WTC11 (cell line): ENCODE results near the gene FTSJ3.

Experiments
- CBFB ChIP-seq: sonication (generic); formaldehyde crosslinking; IDR thresholded peaks from 2 replicates; pipeline ENCODE4 v1.8.1; 2022; ENCODE audit warnings: mild to moderate bottlenecking, low read depth, missing genetic modification reagents
- CREM ChIP-seq: sonication (generic); formaldehyde crosslinking; IDR thresholded peaks from 2 replicates; pipeline ENCODE4 v1.8.1; 2022; ENCODE audit warnings: mild to moderate bottlenecking, missing genetic modification reagents, moderate library complexity
- CTCF ChIP-seq: fragments of 200-600 bp; IDR thresholded peaks from 2 replicates; pipeline ENCODE4 v1.8.0; 2022; ENCODE audit warnings: antibody characterized with exemption
- ESRRA ChIP-seq: sonication (generic); formaldehyde crosslinking; IDR thresholded peaks from 2 replicates; pipeline ENCODE4 v1.8.1; 2022; ENCODE audit warnings: mild to moderate bottlenecking, missing genetic modification reagents, borderline replicate concordance
- MYBL2 ChIP-seq: sonication (generic); formaldehyde crosslinking; IDR thresholded peaks from 2 replicates; pipeline ENCODE4 v1.8.1; 2023; ENCODE audit warnings: mild to moderate bottlenecking, moderate library complexity, missing genetic modification reagents
- NR1H2 ChIP-seq: sonication (generic); formaldehyde crosslinking; IDR thresholded peaks from 2 replicates; pipeline ENCODE4 v1.9.0; 2021; ENCODE audit warnings: mild to moderate bottlenecking, moderate library complexity, missing genetic modification reagents
- PRDM15 ChIP-seq: sonication (generic); formaldehyde crosslinking; IDR thresholded peaks from 2 replicates; pipeline ENCODE4 v1.8.0; 2022; ENCODE audit warnings: missing genetic modification reagents
- SMAD4 ChIP-seq: sonication (generic); formaldehyde crosslinking; IDR thresholded peaks from 2 replicates; pipeline ENCODE4 v1.8.0; 2022; ENCODE audit warnings: mild to moderate bottlenecking, missing genetic modification reagents
- TEAD4 ChIP-seq: sonication (generic); formaldehyde crosslinking; IDR thresholded peaks from 2 replicates; pipeline ENCODE4 v1.8.0; 2022; ENCODE audit warnings: mild to moderate bottlenecking, missing genetic modification reagents
- USF2 ChIP-seq: sonication (generic); formaldehyde crosslinking; IDR thresholded peaks from 2 replicates; pipeline ENCODE4 v1.8.1; 2023; ENCODE audit warnings: mild to moderate bottlenecking, missing genetic modification reagents, moderate library complexity
- TF ChIP-seq, protein P1 (sequence below): sonication (generic); formaldehyde crosslinking; IDR thresholded peaks from 2 replicates; pipeline ENCODE4 v1.8.0; 2022; ENCODE audit warnings: mild to moderate bottlenecking, missing genetic modification reagents
- TF ChIP-seq, protein P2 (sequence below): sonication (generic); formaldehyde crosslinking; IDR thresholded peaks from 2 replicates; pipeline ENCODE4 v1.8.0; 2023; ENCODE audit warnings: missing genetic modification reagents

DNA sequence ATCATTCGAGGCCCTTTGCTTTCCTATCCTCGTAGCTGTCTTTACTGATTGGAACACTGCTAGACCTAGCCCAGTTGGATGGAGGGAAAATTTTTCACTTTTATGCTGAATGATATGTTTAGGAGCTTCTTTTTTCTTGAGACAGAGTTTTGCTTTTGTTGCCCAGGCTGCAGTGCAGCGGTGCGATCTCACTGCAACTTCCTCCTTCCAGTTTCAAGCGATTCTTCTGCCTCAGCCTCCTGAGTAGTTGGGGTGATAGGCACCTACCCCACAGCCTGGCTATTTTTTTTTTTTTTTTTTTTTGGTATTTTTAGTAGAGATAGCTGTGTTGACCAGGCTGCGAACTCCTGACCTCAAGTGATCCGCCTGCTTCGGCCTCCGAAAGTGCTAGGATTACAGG lies 17.5 kb downstream of the FTSJ3 start:
- TF ChIP-seq USF2 (CRISPR knock-in tag) (no peak), TEAD4 (CRISPR knock-in tag) (no peak), PRDM15 (CRISPR knock-in tag) (no peak), CTCF (no peak), CBFB (CRISPR knock-in tag) (no peak), SMAD4 (CRISPR knock-in tag) (no peak), CREM (CRISPR knock-in tag) (no peak), NR1H2 (no peak), MYBL2 (CRISPR knock-in tag) (no peak), ESRRA (CRISPR knock-in tag) (no peak)
- TF ChIP-seq, protein P1, sequence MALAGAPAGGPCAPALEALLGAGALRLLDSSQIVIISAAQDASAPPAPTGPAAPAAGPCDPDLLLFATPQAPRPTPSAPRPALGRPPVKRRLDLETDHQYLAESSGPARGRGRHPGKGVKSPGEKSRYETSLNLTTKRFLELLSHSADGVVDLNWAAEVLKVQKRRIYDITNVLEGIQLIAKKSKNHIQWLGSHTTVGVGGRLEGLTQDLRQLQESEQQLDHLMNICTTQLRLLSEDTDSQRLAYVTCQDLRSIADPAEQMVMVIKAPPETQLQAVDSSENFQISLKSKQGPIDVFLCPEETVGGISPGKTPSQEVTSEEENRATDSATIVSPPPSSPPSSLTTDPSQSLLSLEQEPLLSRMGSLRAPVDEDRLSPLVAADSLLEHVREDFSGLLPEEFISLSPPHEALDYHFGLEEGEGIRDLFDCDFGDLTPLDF (CRISPR knock-in tag): no peak
- TF ChIP-seq, protein P2, sequence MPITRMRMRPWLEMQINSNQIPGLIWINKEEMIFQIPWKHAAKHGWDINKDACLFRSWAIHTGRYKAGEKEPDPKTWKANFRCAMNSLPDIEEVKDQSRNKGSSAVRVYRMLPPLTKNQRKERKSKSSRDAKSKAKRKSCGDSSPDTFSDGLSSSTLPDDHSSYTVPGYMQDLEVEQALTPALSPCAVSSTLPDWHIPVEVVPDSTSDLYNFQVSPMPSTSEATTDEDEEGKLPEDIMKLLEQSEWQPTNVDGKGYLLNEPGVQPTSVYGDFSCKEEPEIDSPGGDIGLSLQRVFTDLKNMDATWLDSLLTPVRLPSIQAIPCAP: no peak
